Measurements from ENCODE around the gene FNDC5. TPM values are rescaled to one million over a fixed set of nuclear protein-coding genes. Genes with fewer than 3 reads are reported as not detected.

Gene FNDC5
- total and polyA plus RNA-seq, 9 of the 15 experiments (the other 6 are each of a cell fraction or from before 2014, with no cell fraction given) = 0.06 to 2.1 (median 0.22) TPM

DNA sequence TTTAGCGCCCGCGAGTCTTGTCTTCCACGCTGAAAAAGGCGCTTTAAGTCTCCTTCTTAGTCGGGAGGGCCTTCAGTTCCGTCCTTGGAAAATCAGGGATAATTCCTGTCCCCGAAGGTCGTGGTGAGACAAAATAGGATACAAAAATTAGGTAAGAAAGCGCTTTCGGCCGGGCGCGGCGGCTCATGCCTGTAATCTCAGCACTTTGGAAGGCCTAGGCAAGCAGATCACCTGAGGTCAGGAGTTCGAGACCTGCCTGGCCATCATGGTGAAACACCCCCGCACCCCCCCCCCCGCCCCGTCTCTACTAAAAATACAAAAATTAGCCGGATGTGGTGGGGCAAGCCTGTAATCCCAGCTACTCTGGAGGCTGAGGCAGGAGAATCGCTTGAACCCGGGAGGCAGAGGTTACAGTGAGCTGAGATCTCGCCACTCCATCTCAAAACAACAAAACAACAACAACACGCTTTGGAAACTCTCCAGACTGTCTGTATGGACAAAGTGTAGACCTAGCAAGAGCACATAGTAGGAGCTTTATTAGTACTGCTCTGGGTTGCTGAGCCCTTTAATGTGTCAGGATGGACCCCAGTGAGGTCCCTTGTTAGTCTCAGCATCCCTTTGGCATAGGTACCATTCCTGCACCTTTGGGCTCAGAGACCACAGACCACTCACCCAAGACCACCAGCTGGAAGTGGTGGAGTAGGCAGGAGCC, 31.3 kb upstream of the FNDC5 start (continued):
- TF ChIP-seq ZNF146 (CRISPR knock-in tag; IDR thresholded peaks at IDR 0.05; ENCODE audit: unreplicated experiment) = no peak
- TF ChIP-seq ERF (CRISPR knock-in tag; IDR thresholded peaks at IDR 0.05) = no peak
- 0 out of 2 replicates have a peak, but pooled peaks have one; percentile 7 for TF ChIP-seq GABPA (tag; conservative IDR thresholded peaks at IDR 0.05; ENCODE audit: low read depth)

GRCh38 chr1:32900956-32901822, 30.5 kb upstream of the FNDC5 start, which contains the start of gene TMEM54:
TMEM54 (minus strand) TSS chr1:32901389; CDS start chr1:32901238, 151 bp downstream.
- peak within 1 kb of the TSS; percentile 74 for H2AFZ ChIP-seq (ENCODE audit: low read depth, low read length)
- intact Hi-C loops (cut with micrococcal nuclease) (no loop called here), in situ Hi-C loops (cut with MboI) (no loop called here)
- no peak within 1 kb of the TSS for H3K27ac ChIP-seq (ENCODE audit: extremely low read depth, low read depth, low read length)
- ATAC-seq (peak; percentile 88), FAIRE-seq (no peak), DNase-seq (ENCODE audit: extremely low read depth in 1 of 4, low spot score in 3 of 4) (peak; percentile 69 to 96 (median 90))
- peaks cover 9 to 61% of the 10 kb centered on the region in 2 experiments for H3K27me3 ChIP-seq (ENCODE audit: control insufficient read depth in 2 of 2, insufficient read depth in 2 of 2, low read length in 2 of 2)
- H3K9me3 ChIP-seq (replicated peaks; ENCODE audit: control insufficient read depth, insufficient read depth, low read depth, low read length) = no peaks in the 10 kb centered on the region
- TSS peak; percentile 56 for BruUV-seq (replicated peaks)
- H4K20me1 ChIP-seq (replicated peaks; ENCODE audit: control insufficient read depth, insufficient read depth, low read length) = peaks cover 17% of the 10 kb centered on the region
- ChIA-PET POLR2A (no interaction called here), CTCF (ENCODE audit: low intra/inter-chr PET ratio) (no interaction called here)
- H3K79me2 ChIP-seq (ENCODE audit: control insufficient read depth, insufficient read depth, low read length) = no peaks in the 10 kb centered on the region
- H3K4me2 ChIP-seq (ENCODE audit: insufficient read depth, low read length) = peak within 1 kb of the TSS; percentile 67
- WGBS (ENCODE audit: insufficient coverage, low coverage, missing lambda C conversion rate) = 4% methylated on average over 45 of the region's 92 CpGs
- H3K36me3 ChIP-seq (ENCODE audit: control insufficient read depth, insufficient read depth, low read length) = no peaks in the 10 kb centered on the region
- H3K4me1 ChIP-seq (replicated peaks in 1 of 2; ENCODE audit: control insufficient read depth in 2 of 2, insufficient read depth in 2 of 2, low read length in 2 of 2) = peaks cover 6 to 15% of the 10 kb centered on the region in 2 experiments; a peak in 4 of 5 replicates
- peak within 1 kb of the TSS; percentile 47 to 89; a peak in 3 of 4 replicates for H3K9ac ChIP-seq (ENCODE audit: insufficient read depth in 1 of 2, low read depth in 2 of 2, low read length in 2 of 2)
- H3K9me1 ChIP-seq (ENCODE audit: control insufficient read depth, insufficient read depth, low read length) = no peaks in the 10 kb centered on the region
- peak within 1 kb of the TSS; percentile 49 for H3K4me3 ChIP-seq
- TF ChIP-seq NONO (IDR thresholded peaks at IDR 0.05; ENCODE audit: low read depth in 2 of 2, low read length in 1 of 2) (peak in 1 of 2 experiments; percentile 80; a peak in 1 of 4 replicates), POLR2AphosphoS5 (IDR thresholded peaks at IDR 0.05; ENCODE audit: control insufficient read depth, insufficient read depth, low read depth, low read length) (no peak), ZBTB40 (IDR thresholded peaks at IDR 0.05) (peak; percentile 53), ZBTB40 (CRISPR knock-in tag; IDR thresholded peaks at IDR 0.05) (0 out of 2 replicates have a peak, but pooled peaks have one; percentile 22), BCOR (IDR thresholded peaks at IDR 0.05) (peak; percentile 84)

Data from K562 (cell line).